H9 (cell line): ENCODE results near the gene DDX27. TPM values are rescaled to one million over a fixed set of nuclear protein-coding genes. Genes with fewer than 3 reads are reported as not detected.

Source experiments
- DNase-seq: peaks from one replicate; pipeline ENCODE4 v3.0.0-alpha.2; 2017
- H2AFZ ChIP-seq: one replicate; pipeline ENCODE4 v1.6.1; 2013; ENCODE audit warnings: mild to moderate bottlenecking, low read length, control low read depth, moderate library complexity
- H2AK5ac ChIP-seq: 2 replicates; pipeline ENCODE4 v1.6.1; 2013; ENCODE audit warnings: low read length, control low read depth, mixed read lengths; ENCODE audit not compliant: insufficient read length
- H2BK120ac ChIP-seq: one replicate; pipeline ENCODE4 v1.6.1; 2013; ENCODE audit warnings: low read depth, mild to moderate bottlenecking, low read length, control low read depth, inconsistent platforms; ENCODE audit not compliant: poor library complexity, severe bottlenecking
- H2BK12ac ChIP-seq: 2 replicates; pipeline ENCODE4 v1.6.1; 2013; ENCODE audit warnings: low read length, control low read depth, mixed read lengths, low read depth; ENCODE audit not compliant: insufficient read length
- H2BK15ac ChIP-seq: 2 replicates; pipeline ENCODE4 v1.6.1; 2013; ENCODE audit warnings: low read depth, low read length, control low read depth
- H2BK20ac ChIP-seq: one replicate; pipeline ENCODE4 v1.6.1; 2013; ENCODE audit warnings: low read depth, mild to moderate bottlenecking, low read length, control low read depth, inconsistent platforms; ENCODE audit not compliant: poor library complexity, severe bottlenecking
- H2BK5ac ChIP-seq: 2 replicates; pipeline ENCODE4 v1.6.1; 2013; ENCODE audit warnings: low read length, control low read depth, mixed read lengths; ENCODE audit not compliant: insufficient read length
- H3K14ac ChIP-seq: 2 replicates; pipeline ENCODE4 v1.6.1; 2013; ENCODE audit warnings: low read length, control low read depth; ENCODE audit not compliant: insufficient read depth
- H3K18ac ChIP-seq: 2 replicates; pipeline ENCODE4 v1.6.1; 2013; ENCODE audit warnings: low read depth, mild to moderate bottlenecking, mixed read lengths, low read length, control low read depth; ENCODE audit not compliant: insufficient read length
- H3K23ac ChIP-seq: 2 replicates; pipeline ENCODE4 v1.6.1; 2013; ENCODE audit warnings: low read length, control low read depth, mixed read lengths, low read depth; ENCODE audit not compliant: insufficient read length
- H3K23me2 ChIP-seq: 2 replicates; pipeline ENCODE4 v1.6.1; 2013; ENCODE audit warnings: low read depth, mild to moderate bottlenecking, mixed read lengths, low read length, control low read depth; ENCODE audit not compliant: insufficient read length, poor library complexity, severe bottlenecking
- H3K27ac ChIP-seq: 2 replicates; pipeline ENCODE4 v1.5.1; 2013; ENCODE audit warnings: low read length, control low read depth, mixed read lengths, low read depth; ENCODE audit not compliant: insufficient read length
- H3K27me3 ChIP-seq: 2 replicates; pipeline ENCODE4 v1.6.1; 2013; ENCODE audit warnings: low read length, control low read depth, inconsistent platforms; ENCODE audit not compliant: insufficient read depth
- H3K4ac ChIP-seq: 2 replicates; pipeline ENCODE4 v1.6.1; 2013; ENCODE audit warnings: low read depth, mild to moderate bottlenecking, control low read depth, inconsistent platforms, low read length, moderate library complexity
- H3K4me1 ChIP-seq: 2 replicates; pipeline ENCODE4 v1.6.1; 2013; ENCODE audit warnings: low read length, control low read depth, inconsistent platforms; ENCODE audit not compliant: insufficient read depth
- H3K4me2 ChIP-seq: 2 replicates; pipeline ENCODE4 v1.6.1; 2013; ENCODE audit warnings: low read length, control low read depth, mixed read lengths; ENCODE audit not compliant: insufficient read length, insufficient read depth
- H3K56ac ChIP-seq: 2 replicates; pipeline ENCODE4 v1.6.1; 2013; ENCODE audit warnings: low read depth, mild to moderate bottlenecking, mixed read lengths, low read length, control low read depth; ENCODE audit not compliant: insufficient read length
- H3K79me1 ChIP-seq: 2 replicates; pipeline ENCODE4 v1.6.1; 2013; ENCODE audit warnings: low read depth, mild to moderate bottlenecking, moderate library complexity, low read length, control low read depth, inconsistent platforms; ENCODE audit not compliant: insufficient read depth, poor library complexity, severe bottlenecking
- H3K79me2 ChIP-seq: 2 replicates; pipeline ENCODE4 v1.6.1; 2013; ENCODE audit warnings: low read length, control low read depth, inconsistent platforms; ENCODE audit not compliant: insufficient read depth
- H3K9ac ChIP-seq: 2 replicates; pipeline ENCODE4 v1.6.1; 2013; ENCODE audit warnings: low read length, control low read depth, mixed read lengths; ENCODE audit not compliant: insufficient read length; ENCODE audit errors: extremely low read depth
- H3K9me3 ChIP-seq: one replicate; pipeline ENCODE4 v1.6.1; 2013; ENCODE audit warnings: low read depth, low read length, inconsistent platforms; ENCODE audit not compliant: control insufficient read depth
- H3T11ph ChIP-seq: one replicate; pipeline ENCODE4 v1.6.1; 2013; ENCODE audit warnings: mild to moderate bottlenecking, low read length, control low read depth, inconsistent platforms
- H4K20me1 ChIP-seq: one replicate; pipeline ENCODE4 v1.6.1; 2013; ENCODE audit not compliant: control insufficient read depth, insufficient read length, insufficient read depth
- H4K5ac ChIP-seq: 2 replicates; pipeline ENCODE4 v1.6.1; 2013; ENCODE audit warnings: low read depth, mild to moderate bottlenecking, mixed read lengths, low read length, control low read depth; ENCODE audit not compliant: insufficient read length
- H4K8ac ChIP-seq: replicated peaks from 2 replicates; pipeline ENCODE4 v1.6.1; 2013; ENCODE audit warnings: low read length, control low read depth, mixed read lengths, low read depth; ENCODE audit not compliant: insufficient read length
- H4K91ac ChIP-seq: 2 replicates; pipeline ENCODE4 v1.6.1; 2013; ENCODE audit warnings: low read depth, mild to moderate bottlenecking, moderate library complexity, mixed read lengths, low read length, control low read depth; ENCODE audit not compliant: insufficient read length
- H3K27ac Mint-ChIP-seq, 3 experiments: 2 replicates in 2 of 3; 3 replicates in 1 of 3; pipeline ENCODE4 v1.8.0; 2020 to 2021; ENCODE audit warnings: mixed read lengths in 3 of 3, mild to moderate bottlenecking in 1 of 3, moderate library complexity in 1 of 3
- H3K27me3 Mint-ChIP-seq: 2 replicates; pipeline ENCODE4 v1.8.0; 2021; ENCODE audit warnings: low read depth, mild to moderate bottlenecking, moderate library complexity, mixed read lengths
- H3K36me3 Mint-ChIP-seq, 3 experiments: 2 replicates in 2 of 3; 3 replicates in 1 of 3; pipeline ENCODE4 v1.8.0; 2020 to 2021; ENCODE audit warnings: low read depth in 3 of 3, mixed read lengths in 3 of 3; ENCODE audit not compliant: insufficient read depth in 1 of 3
- H3K4me1 Mint-ChIP-seq, 2 experiments: 2 replicates each; pipeline ENCODE4 v1.8.0; 2020; ENCODE audit warnings: mixed read lengths in 2 of 2
- H3K4me3 Mint-ChIP-seq, 2 experiments: 2 replicates in 1 of 2; 3 replicates in 1 of 2; pipeline ENCODE4 v1.8.0; 2020 to 2021; ENCODE audit warnings: mild to moderate bottlenecking in 2 of 2, mixed read lengths in 2 of 2, moderate library complexity in 1 of 2
- H3K9me3 Mint-ChIP-seq, 2 experiments: 2 replicates in 1 of 2; 3 replicates in 1 of 2; pipeline ENCODE4 v1.8.0; 2020; ENCODE audit warnings: mild to moderate bottlenecking in 2 of 2, mixed read lengths in 2 of 2, moderate library complexity in 1 of 2
- CTCF ChIP-seq: fragments of 200-600 bp; sonication (generic); conservative IDR thresholded peaks from 3 replicates; pipeline ENCODE4 v1.8.0; 2021; ENCODE audit warnings: antibody characterized with exemption, mild to moderate bottlenecking
- WGBS: extraction: QIAGEN DNeasy Blood & Tissue Kit; methylation state at CpG from one replicate; pipeline ENCODE4 v1.1.7; 2013; ENCODE audit warnings: missing lambda C conversion rate, low lambda C conversion rate, mixed read lengths; ENCODE audit not compliant: insufficient read length; ENCODE audit errors: extremely low coverage; 5-methylcytosine and 5-hydroxymethylcytosine counted together
- total RNA-seq: library from RNA; stranded (reverse); gene quantifications from 2 replicates; pipeline ENCODE4 v1.2.1, GENCODE V29; 2021

DDX27 gene
- total RNA-seq, 1 experiment from 2014 or later: 46.9 TPM

- no peak overlapping the region for H2BK12ac ChIP-seq
- no peak overlapping the region for H3K4ac ChIP-seq
- H3K9ac ChIP-seq: peak overlapping the region; percentile 66
- no peak overlapping the region for H3K18ac ChIP-seq
- no peak overlapping the region for H3K56ac ChIP-seq
- no peak overlapping the region for H2AK5ac ChIP-seq
- H3K27me3 ChIP-seq: no peaks in the 10 kb centered on the region
- H3K23ac ChIP-seq: no peak overlapping the region
- TF ChIP-seq CTCF: no peak
- H3K4me2 ChIP-seq: peak overlapping the region; percentile 80
- no peak overlapping the region for H3T11ph ChIP-seq
- H4K20me1 ChIP-seq: no peaks in the 10 kb centered on the region
- H2AFZ ChIP-seq: no peak overlapping the region
- no peak overlapping the region for H3K14ac ChIP-seq
- no peak overlapping the region for H3K27ac ChIP-seq
- peaks cover 30% of the 10 kb centered on the region for H3K23me2 ChIP-seq
- peaks cover 27 to 33% of the 10 kb centered on the region in 2 experiments for H3K4me1 Mint-ChIP-seq
- no peak for DNase-seq
- H3K27me3 Mint-ChIP-seq: peaks cover 18% of the 10 kb centered on the region
- H3K79me2 ChIP-seq: peaks cover 44% of the 10 kb centered on the region
- no peaks in the 10 kb centered on the region for H3K9me3 ChIP-seq
- H4K8ac ChIP-seq: no peak overlapping the region
- WGBS: no CpG with 5 or more reads among the region's 31 CpGs
- H4K5ac ChIP-seq: no peak overlapping the region
- peaks cover 24 to 34% of the 10 kb centered on the region in 2 experiments for H3K9me3 Mint-ChIP-seq
- H3K79me1 ChIP-seq: no peaks in the 10 kb centered on the region
- peak overlapping the region; percentile 99 for H3K4me3 Mint-ChIP-seq
- H3K36me3 Mint-ChIP-seq: peaks cover 46 to 68% (median 65%) of the 10 kb centered on the region in 3 experiments
- no peak overlapping the region for H2BK15ac ChIP-seq
- H2BK120ac ChIP-seq: no peak overlapping the region
- H4K91ac ChIP-seq: no peak overlapping the region
- H3K4me1 ChIP-seq: no peaks in the 10 kb centered on the region
- peak overlapping the region in 2 of 3 experiments; percentile 72 to 77; a peak in 1 of 7 replicates for H3K27ac Mint-ChIP-seq
- no peak overlapping the region for H2BK5ac ChIP-seq
- no peak overlapping the region for H2BK20ac ChIP-seq
These were observed 58.0 kb downstream of the DDX27 start for GRCh38 chr20:49276961-49277785.
